Activated gamma-delta T cell treated with anti-CD3 and anti-CD28 coated beads, Interleukin-2, amount 50 U/mL, for 16 hours (primary cell): ENCODE results near the gene KRT9.
"Not testable (repeated sequence)": the region's sequence is repeated elsewhere in the genome, so short reads cannot be mapped to it uniquely, and the experiment has no call there.

ENCODE experiments used
- DNase-seq: peaks from one replicate; pipeline ENCODE4 v3.0.0-alpha.2; 2020; ENCODE audit warnings: low read depth

KRT9 gene

DNA sequence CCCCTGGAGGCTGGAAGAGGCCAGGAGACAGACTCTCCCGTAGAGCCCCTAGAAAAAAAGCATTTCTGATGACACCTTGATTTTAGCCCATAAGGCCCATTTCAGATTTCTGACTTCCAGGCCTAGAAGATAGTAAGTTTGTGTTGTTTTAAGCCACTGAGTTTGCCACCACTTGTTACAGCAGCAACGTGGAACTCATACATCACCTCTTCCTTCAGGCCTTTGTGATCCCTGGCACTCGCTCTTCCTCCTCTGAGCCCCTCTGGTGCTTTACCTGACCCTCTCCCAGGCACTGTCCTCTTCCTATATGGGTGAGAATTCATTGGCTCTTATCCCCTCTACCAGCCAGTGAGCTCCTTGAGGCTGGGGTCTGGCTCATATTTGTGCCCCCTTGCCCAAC is 25.0 kb downstream of the KRT9 start:
- DNase-seq: no peak

DNA sequence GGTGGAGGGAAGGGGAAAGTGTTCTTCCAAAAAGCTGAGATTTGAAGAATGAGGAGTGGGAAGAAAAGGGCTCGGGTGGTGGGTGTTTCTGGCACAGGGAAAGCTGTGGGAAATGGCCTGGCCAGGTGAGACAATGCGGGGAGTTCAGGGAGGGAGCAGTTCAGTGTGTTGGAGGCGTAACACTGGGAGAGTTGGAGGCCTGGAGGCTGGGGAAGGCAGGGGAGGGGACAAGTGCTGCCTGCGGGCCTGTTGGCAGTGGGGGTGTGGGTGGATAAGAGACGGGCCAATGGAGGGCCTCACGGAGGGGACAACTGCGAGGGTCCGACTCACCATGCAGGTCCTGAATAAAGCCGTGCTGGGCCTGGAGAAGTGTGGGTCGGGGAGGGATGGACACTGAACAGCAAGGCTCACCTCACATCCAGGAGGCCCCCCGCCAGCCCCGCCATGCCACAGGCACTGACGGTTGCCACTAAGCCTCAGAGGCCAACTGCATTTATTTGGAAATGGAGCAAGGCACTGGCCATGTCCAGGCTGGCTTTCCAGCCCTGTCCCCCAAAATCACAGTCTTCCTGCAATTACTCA is 25.9 kb downstream of the KRT9 start:
- no peak for DNase-seq

DNA sequence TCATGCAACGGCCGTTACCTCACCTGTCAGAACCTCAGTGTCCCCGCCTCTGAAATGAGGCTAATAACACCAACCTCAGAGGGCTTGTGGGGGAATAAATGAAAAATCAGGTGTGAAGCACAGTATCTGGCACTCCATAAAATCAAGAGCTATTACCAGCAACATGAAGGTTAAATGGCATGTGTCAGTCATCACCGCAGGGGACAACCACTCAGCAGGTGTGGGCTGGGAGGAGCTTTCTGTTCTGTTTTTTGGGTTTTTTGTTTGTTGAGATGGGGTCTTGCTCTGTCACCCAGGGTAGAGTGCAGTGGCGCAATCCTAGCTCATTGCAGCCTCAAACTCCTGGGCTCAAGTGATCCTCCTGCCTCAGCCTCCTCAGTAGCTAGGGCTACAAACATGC is 26.9 kb downstream of the KRT9 start:
- DNase-seq: no peak

DNA sequence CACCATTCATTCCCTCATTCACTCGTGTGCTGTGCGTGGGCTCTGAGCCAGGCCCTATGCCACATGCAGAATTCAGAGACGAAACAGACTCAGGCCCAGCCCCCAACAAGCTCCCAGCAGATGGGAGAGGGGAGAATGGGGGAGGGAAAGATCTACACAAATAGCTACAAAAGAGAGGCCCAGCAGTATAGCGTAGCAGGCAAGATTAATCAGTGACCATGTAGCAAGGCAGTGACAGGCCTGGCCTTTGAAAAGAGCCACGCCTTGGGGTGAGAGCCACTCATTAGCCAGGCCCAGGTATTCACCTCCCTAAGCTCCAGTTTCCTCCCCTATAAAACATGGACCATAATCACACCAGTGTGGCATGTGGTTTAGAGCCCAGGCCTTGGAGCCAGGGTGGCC is 27.4 kb downstream of the KRT9 start:
- DNase-seq: no peak

DNA sequence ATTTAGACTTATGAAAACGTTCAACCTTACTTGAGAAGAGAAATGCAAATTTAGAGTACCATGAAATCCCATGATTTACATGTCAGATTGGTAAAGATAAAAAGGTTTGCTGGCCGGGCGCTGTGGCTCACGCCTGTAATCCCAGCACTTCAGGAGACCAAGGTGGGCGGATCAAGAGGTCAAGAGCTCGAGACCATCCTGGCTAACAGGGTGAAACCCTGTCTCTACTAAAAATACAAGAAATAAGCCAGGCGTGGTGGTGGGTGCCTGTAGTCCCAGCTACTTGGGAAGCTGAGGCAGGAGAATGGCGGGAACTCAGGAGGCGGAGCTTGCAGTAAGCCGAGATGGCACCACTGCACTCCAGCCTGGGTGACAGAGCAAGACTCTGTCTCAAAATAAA is 29.1 kb downstream of the KRT9 start:
- not testable (repeated sequence) for DNase-seq

DNA sequence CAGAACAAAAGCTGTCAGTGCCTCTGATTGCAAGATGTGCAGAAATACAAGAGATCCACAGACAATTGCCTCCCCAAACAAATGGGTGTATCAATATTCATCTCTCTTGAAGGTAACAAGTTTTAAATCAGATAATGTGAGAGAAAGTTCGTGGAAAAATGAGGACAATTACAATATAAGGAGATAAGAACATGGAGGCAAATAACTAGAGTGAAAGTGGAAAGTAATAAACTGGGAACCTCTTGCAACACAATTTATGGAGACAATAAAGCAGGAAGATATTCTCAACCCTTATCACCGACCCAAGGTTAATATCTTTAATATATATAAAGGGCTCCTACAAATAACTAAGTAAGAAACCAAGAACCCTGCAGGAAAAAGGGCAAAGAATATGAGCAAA is 29.5 kb downstream of the KRT9 start:
- DNase-seq: no peak

DNA sequence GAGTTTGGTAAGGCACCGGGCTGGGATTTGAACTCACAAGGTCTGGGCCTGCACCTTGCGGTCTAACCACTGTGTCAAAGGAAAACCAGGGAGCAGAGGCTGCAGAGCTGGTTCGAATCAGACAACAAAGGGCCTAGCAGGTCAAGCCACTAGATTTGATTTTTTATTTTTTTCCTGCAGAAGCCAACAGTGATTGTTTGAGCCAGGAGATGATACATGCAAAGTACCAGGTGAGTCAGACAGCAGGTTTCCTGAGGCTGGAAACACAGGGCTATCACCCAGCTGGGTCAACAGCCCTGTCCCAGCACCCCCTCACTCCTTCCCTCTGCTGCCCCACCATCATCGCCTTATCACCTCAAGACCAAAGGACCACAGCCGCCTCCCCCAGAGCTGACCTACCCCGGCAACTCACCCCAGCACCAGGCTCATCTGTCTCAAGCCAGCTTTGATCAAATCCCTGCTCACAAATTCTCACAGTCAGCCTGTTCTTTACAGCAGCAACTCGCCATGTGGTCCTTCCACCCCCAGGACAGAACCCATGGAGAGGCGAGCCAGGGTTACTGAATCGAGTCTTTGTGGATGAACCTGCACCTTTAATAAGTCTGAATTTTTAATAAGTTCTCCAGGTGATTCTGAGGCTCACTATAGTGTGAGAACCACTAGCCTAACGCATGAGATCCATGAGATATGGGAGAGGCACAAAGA is 30.8 kb downstream of the KRT9 start:
- no peak for DNase-seq

DNA sequence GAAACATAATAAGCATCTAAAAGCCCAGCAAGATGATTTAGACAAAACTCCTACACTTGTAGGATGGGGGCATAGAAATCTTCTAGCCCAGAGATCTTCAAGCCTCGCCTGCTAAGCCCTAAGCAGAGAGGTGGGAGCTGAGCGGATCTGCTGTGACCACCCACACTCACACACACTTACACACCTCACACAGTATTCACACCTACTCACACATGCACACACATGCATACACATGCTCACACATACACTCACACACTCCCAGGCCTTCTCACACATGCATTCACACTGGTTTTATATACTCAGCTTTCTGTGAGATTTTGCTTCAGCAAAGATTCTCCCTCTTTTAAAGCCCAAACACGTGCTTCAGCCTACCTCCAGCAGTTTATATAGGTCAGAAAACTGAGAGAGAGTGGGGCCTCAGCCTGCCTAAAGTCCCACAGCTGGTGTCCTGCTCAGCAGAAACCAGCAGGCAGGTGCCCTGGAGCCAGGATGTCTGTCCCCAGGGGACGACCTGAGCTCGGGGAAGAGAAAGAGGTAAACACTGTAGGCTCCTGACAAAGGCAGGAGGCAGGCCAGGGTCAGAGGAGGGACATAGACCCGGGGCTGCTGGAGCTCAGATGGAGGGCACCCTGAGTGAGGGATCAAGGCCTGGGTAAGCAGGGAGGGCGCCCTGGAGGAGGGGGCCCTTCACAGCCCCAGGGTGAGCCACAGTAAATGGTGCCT is 31.7 kb downstream of the KRT9 start:
- no peak for DNase-seq

DNA sequence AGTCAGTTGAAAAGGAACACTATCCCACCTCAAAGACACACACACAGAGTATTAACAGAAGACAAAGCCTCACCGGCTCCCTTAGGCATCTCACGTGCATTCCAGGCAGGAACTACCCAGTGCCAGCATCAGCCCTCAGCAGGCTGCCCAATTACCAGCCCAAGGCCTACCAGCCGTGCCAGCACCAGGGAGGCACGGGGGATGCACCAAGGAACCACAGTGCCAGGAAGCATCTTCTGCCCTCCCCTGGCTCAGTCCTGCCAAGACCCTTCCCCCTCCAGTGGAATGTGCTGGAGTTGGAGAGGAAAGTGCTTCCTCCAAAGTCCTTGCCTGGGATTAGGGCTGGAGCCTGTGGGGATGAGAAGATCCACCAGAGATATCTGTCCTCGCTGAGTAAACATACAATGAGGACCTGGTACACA is 32.8 kb downstream of the KRT9 start:
- no peak for DNase-seq

DNA sequence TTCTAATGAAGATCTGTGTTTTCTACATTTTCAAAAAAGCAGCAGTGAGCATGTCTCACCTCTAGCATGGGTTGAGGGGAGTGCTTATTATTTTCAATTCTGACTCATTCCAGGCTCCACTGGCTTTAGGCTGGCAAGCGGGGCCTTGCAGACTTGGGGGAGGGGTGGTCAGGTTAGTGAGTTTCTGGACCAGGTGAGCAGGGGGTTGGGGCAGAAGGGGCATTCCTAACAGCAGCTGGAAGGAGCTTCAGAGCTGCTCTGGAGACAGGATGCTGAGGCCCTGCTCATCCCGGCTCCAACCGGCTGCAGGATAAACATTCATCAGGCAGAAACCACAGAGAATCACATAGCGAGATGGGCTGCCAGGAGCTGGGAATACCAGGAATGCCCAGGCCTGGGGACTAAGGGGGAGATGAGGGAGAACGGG is 33.3 kb downstream of the KRT9 start:
- DNase-seq: no peak

DNA sequence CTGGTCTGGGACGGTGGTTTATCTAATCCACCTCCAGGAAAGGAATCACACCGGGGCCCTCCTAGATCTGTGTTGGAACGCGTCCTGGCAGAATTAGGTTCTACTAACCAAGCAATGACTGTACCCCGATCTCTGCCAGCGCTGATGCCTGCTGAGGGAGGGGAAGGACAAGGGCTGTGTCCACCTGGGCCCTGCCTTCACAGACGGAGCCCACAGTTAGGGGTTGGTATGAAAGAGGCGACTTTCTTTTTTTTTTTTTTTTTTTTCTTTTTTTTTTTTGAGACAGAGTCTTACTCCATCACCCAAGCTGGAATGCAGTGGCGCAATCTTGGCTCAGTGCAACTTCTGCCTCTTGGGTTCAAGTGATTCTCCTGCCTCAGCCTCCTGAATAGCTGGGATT is 33.9 kb downstream of the KRT9 start:
- DNase-seq: no peak

DNA sequence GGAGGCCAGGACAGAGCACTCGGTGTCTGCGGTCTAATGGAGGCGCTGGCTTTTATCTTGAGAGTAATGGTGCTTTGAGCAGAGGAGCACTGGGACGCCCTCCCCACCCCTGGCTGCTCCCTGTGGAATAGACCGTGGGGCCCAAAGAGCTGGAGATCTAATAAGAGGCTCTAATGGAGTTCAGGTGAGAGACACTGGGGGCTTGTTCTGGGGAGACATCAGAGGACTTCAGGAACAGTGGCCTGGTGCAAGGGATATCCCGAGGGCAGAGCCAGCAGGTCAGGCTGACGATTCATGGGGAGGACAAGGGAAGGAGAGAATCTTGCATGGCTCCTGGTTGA is 34.3 kb downstream of the KRT9 start:
- no peak for DNase-seq

DNA sequence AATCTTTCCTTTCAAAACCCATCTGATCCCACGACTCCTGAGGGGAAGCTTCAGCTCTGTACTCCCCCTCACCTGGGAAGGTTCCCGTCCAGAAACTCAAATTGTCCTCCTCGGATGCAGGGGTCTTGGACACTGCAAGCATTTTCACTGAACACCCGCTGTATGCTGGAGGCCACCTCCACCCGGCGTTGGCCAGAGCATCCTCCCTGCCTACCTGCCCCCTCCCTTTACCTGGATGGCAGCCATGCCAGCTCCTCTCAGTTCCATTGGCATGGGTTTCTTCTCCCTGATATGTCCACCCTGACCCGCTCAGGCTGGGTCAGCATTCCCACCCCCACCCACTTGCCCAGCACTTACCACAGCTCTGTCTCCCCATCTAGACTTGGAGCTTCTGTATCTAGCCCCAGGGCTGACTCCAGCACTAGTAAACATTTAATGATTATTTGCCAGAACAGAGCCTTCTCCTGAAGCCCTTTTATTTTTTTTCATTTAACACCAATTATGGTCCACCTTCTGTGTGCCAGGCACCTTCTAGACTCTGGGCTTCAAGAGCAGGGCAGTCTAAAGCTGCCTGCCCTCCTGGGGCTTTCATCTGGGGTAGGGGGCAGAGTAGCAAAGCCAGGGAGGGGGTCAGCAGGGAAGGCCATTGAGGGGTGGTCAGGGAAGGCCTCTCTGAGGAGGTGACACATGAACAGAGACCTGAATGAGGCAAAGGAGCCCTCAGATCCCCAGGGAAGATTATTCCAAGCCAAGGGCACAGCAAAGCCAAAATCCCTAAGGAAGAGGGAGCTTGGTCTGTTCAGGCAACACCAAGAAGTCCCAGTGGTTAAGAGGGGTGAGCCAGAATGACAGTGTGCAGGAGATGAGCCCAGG is 34.9 kb downstream of the KRT9 start:
- DNase-seq: no peak

DNA sequence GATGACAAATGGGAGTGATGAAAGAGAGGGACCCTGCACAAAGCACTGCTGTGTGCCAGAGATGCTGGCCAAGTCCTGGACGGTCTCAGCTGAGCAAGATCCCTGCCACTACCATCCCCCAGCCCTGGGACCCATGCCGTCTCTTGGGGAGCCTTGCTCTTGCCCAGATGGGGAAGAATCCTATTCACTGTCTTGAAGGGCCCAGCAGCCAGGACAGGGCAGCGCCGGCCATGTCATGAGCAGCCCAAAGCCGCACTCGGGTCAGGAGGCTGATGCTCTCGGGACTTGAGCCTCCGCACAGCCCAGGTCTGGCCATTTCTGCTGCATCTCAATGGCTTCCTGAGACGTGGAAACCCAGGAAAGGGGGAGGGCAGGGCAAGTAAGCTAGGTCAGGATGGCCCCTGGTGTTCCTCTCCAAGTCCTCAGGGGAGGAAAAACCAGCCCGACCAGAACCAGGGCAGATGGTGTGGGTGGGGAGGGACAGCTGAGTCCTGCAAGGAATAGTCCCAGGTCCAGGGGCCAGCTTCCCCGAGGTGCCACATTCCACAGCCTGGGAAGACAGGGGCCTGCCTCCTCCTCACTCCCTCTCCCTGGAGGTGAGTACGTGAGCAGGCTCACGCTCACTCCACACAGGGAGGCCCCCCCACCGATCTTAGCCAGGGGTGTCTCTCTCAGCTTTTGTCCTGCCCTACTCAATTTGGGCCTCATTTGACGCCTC is 35.9 kb downstream of the KRT9 start:
- no peak for DNase-seq

DNA sequence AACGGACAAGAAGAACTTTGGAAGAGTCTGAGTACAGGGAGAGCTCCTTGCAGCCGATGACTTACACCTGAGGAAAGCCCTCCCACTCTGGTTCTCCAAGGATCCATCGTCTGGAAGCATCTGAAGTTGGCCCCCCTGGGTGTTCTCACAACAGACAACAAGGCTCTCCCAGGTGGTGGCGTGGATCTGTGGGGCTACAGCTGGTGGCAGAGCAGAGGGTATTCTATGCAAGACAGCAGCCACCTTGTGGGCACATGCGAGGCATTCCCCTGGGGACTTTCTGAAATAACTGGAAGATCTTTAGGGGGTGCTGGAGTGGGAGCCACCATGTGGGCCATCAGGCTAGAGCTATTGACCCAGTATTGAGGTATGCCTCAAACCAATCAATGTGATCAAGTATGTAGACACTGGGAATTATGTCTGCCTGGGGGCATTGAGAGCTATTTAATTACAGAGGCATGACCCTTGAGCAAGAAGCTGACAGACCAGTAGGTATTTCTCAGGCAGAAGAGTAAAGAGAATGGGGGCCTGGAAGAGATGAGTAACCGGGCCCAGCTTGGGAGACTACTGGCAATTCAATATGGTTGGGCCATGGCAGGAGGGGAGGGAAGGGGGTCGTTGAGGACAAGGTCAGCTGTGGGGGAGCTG is 36.8 kb downstream of the KRT9 start:
- DNase-seq: no peak

DNA sequence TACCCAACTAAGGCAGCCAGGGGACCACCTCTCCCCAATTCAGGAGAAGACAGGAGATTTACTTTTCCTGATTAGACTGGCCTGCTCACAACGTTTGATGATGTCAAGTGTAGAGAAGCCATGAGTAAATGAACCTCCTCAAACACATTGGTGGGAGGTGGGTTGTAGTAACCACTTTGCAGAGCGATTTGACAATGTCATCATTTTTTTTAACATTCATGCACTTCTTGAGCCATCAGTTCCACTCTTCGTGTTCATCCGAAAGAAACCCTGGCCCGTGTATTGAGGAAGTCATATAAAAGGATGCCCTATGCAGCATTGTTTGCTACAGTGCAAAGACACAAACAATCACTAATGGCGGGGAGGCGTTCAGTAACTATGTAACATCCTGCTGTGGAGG is 38.2 kb downstream of the KRT9 start:
- no peak for DNase-seq

DNA sequence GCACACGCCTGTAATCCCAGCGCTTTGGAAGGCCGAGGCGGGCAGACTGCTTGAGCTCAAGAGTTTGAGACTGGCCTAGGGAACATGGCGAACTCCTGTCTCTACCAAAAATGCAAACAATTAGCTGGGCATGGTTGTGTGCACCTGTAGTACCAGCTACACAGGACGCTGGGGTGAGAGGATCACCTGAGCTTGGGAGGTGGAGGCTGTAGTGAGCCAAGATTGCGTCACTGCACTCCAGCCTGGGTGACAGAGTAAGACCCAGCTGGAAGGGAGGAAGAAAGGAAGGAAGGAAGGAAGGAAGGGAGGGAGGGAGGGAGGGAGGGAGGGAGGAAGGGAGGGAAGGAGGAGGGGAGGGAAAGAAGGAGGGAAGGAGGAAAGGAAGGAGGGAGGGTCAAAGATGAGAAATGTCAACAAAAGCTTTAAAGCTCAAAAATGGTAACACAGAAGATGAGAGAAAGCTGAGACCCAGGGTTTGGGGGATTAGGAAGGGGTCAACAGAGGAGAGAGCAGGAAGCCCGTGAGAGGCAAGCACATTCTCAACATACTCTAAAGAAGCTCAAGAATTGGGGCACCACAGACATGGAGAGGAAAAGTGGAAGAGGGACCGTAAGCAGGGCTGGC is 38.8 kb downstream of the KRT9 start:
- DNase-seq: no peak

DNA sequence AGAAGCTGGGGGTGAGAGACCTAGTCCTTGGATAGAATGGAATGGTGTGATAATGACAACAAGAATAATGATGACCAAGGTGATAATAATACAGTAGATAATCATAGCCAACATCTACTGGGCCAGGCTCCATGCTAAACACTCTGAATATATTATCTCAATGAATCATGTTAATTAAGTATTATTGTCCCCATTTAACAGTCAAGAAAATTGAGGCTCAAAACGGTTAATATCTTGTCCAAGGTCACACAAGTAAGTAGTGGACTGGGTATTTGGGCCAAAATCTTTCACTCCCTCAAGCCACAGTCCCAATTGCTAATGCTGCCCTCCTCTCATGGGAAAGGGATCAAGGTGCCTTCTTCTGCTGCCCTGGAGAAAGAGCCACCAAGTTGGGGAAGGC is 39.9 kb downstream of the KRT9 start:
- no peak for DNase-seq

DNA sequence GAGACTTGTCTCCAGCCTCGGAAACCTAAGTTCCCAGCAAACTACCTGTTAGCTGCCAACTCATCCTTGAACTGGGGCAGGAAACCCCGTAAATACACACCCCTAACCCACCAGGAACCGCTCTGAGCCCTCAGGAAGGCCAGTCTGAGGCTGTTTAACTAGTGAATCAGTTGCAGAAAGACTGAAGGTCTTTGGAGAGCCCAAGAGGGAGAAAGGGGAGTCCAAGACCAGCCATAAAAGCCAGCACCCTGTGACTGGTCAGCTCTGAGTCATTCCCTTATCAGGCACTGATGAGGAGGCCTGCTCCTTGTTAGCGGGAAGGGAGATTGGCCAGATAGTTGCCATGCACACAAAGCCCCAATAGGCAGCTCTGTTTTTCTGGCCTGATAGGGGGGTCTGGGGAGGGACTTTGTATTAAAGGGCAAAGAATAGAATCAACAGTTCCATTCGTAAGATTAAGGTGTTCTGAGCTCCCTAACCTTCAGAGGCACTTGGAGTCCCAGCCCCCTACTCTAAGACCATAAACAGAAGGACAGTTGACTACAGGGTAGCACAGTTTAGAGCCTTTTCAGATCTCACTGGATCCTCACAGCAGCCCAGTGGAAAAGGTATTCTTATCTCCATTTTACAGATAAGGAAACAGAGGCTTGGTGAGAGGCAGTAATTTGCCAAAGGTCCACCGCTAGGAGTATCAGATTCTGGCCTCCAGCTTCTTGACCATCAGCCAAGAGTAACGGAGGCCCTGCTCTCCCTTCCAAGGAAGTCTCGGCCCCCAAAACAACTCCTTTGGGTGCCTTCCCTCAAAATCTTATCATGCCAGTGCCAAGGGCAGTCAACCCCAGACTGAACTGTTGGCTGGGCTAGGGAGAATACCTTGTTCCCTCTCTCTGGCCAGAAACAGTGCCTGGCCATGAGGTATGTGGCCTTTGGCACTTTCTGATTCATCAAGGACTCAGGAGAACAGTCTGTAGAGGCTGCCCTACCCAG is 41.5 kb downstream of the KRT9 start:
- DNase-seq: no peak

DNA sequence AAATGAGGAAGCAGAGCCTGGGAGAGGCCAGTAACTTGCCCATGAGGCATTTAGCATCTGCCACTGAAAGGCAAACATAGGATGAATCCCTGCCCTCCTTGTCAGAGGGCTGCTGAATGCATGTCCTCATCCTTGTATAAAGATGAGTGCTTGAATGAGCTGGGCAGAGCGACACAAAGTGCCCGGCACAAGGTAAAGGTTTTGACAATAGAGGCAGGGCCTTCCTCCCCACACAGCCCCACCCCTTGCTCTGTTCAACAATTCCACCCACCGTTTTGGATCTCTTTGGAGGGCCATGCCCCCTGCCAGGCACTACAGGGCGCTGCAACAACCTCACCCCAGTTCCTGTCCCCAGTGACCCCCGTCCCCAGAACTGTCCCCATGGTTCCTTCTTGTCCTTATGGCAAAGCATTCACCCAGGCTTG is 42.4 kb downstream of the KRT9 start:
- no peak for DNase-seq
